Left ventricle myocardium inferior (tissue), 1 donor: ENCODE data around the gene SUFU. TPM values are rescaled to one million over a fixed set of nuclear protein-coding genes. Genes with fewer than 3 reads are reported as not detected.

Source experiments
- DNase-seq: peaks from one replicate; pipeline ENCODE4 v3.0.0-alpha.2; 2020
- H3K27ac ChIP-seq: fragments of 200-600 bp; replicated peaks from 2 replicates; pipeline ENCODE4 v1.8.0; 2021
- H3K27me3 ChIP-seq: fragments of 200-600 bp; 2 replicates; pipeline ENCODE4 v1.8.0; 2021; ENCODE audit warnings: low read depth
- H3K36me3 ChIP-seq: fragments of 200-600 bp; 2 replicates; pipeline ENCODE4 v1.8.0; 2021
- H3K4me1 ChIP-seq: fragments of 200-600 bp; 2 replicates; pipeline ENCODE4 v1.8.0; 2021
- H3K4me3 ChIP-seq: fragments of 200-600 bp; 2 replicates; pipeline ENCODE4 v1.8.0; 2021; ENCODE audit warnings: mild to moderate bottlenecking, moderate library complexity
- H3K9me3 ChIP-seq: fragments of 200-600 bp; replicated peaks from 2 replicates; pipeline ENCODE4 v1.8.0; 2021
- intact Hi-C: fragments of 100-400 bp; cut with micrococcal nuclease; formaldehyde crosslinking; loops from one replicate; pipeline ENCODE4 v1.11.0; 2022
- total RNA-seq: library from RNA; stranded (reverse); fragmentation: NEBNext Ultra II Directional; extraction: Animal tissue kit (Norgen Biotek cat#: 25700); gene quantifications from one replicate; pipeline ENCODE4 v1.2.1, GENCODE V29; 2021
- TF ChIP-seq, protein P1 (sequence below): fragments of 200-600 bp; IDR thresholded peaks from 2 replicates; pipeline ENCODE4 v1.8.0; 2021; ENCODE audit warnings: antibody characterized with exemption, mild to moderate bottlenecking, borderline replicate concordance
- donor health status: DM: no; HTN: yes; CAD: no; lungs with severe emphysema.

The SUFU gene
- total RNA-seq, 1 donor from 2014 or later: 7.9 TPM

DNA sequence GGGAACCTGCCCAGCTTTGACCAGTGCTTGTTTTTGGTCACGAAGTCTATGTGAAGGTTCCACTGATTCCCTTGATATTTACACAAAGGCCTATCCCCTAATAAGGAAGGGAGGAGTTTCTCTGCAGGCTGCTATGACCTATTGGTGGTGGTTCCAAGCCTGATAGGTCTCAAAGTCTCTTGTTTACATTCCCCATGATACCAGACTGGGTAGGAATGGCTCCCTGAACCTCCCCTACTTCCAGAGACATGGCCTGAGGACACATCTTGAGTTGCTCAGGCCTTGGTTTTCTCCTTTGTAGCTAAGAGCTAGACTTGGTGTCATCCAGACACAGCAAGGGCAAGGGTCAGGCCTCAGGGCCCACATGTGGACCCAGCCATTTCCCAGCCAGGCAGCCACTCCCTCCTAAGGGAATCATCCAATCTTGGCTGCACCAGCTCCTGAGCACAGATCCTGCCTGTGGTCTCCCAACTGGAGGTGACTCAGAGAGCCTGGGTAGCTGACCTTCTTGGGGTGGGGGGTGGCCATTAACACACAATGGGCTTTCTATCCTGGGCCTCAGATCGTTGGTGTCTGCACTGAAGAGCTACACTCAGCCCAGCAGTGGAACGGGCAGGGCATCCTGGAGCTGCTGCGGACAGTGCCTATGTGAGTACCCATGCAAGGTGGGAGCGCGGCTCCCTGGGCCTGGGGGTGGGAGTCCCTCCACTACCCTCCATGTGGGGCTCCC lies 89.5 kb downstream of the SUFU start:
- Histone ChIP-seq H3K36me3 (peaks cover 19% of the 10 kb centered on the region), H3K4me1 (peaks cover 31% of the 10 kb centered on the region), H3K9me3 (no peaks in the 10 kb centered on the region), H3K27me3 (no peaks in the 10 kb centered on the region), H3K27ac (no peak overlapping the region), H3K4me3 (no peak overlapping the region)
- DNase-seq: no peak
- TF ChIP-seq, protein P1, sequence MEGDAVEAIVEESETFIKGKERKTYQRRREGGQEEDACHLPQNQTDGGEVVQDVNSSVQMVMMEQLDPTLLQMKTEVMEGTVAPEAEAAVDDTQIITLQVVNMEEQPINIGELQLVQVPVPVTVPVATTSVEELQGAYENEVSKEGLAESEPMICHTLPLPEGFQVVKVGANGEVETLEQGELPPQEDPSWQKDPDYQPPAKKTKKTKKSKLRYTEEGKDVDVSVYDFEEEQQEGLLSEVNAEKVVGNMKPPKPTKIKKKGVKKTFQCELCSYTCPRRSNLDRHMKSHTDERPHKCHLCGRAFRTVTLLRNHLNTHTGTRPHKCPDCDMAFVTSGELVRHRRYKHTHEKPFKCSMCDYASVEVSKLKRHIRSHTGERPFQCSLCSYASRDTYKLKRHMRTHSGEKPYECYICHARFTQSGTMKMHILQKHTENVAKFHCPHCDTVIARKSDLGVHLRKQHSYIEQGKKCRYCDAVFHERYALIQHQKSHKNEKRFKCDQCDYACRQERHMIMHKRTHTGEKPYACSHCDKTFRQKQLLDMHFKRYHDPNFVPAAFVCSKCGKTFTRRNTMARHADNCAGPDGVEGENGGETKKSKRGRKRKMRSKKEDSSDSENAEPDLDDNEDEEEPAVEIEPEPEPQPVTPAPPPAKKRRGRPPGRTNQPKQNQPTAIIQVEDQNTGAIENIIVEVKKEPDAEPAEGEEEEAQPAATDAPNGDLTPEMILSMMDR: no peak
- intact Hi-C loops: no loop called here

DNA sequence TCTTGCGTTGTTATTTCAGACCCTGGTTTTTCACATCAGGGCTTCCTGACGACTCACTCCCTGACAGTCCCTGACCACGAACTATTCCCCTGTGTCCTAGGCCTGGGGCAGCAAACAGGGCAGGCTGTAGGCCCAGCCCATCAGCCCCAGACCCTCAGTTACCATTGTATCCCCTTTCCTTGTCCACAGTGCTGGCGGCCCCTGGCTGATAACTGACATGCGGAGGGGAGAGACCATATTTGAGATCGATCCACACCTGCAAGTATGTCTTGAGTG lies 90.0 kb downstream of the SUFU start:
- Histone ChIP-seq H3K36me3 (peaks cover 19% of the 10 kb centered on the region), H3K4me3 (no peak overlapping the region), H3K9me3 (no peaks in the 10 kb centered on the region), H3K27me3 (no peaks in the 10 kb centered on the region), H3K27ac (no peak overlapping the region), H3K4me1 (peaks cover 36% of the 10 kb centered on the region)
- TF ChIP-seq, protein P1: no peak
- intact Hi-C loops: no loop called here
- DNase-seq: no peak

DNA sequence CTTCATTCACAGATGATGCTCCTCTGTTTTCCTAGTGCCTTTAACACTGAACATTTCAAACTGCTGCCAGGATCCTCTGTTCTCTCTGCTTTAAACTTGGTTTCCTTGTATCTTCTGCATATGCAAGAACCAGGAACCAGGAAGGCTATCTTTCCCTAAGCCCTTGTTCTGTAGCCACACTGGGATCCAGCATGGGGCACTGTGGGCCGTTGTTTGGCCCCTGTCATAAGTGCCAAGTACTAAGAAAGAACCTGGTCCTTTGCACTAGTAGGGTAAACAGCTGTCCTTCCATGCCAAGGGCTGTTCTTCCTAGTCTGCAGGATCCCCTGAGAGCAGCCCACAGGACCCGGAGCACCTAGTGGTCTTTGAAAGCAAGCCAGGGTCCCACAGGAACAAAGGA lies 91.5 kb downstream of the SUFU start:
- Histone ChIP-seq H3K27me3 (no peaks in the 10 kb centered on the region), H3K36me3 (peaks cover 31% of the 10 kb centered on the region), H3K9me3 (no peaks in the 10 kb centered on the region), H3K4me3 (no peak overlapping the region), H3K27ac (peak overlapping the region; percentile 89), H3K4me1 (peaks cover 52% of the 10 kb centered on the region)
- TF ChIP-seq, protein P1: no peak
- intact Hi-C loops: no loop called here
- DNase-seq: no peak

DNA sequence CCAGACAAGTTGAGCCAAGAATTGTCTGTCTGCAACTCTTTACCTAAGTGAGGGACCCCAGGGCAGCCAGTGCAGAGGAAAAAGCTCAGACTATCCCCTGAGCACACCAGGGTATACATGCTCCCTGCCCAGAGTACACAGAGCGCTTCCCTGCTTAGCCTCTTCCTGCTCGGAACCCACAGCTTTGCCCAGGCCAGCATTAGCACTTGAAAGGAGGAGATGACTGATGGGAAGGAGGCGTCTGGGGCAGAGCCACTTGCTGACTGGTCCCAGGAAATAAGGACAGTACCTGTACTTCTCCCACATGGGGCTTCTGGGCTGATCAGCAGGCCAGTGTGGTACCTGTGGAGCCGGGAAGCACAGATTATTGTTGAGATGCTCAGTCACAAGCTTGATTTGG lies 92.1 kb downstream of the SUFU start:
- no peaks in the 10 kb centered on the region for H3K9me3 ChIP-seq
- no peaks in the 10 kb centered on the region for H3K27me3 ChIP-seq
- no peak overlapping the region for H3K4me3 ChIP-seq
- TF ChIP-seq, protein P1: no peak
- peaks cover 58% of the 10 kb centered on the region for H3K4me1 ChIP-seq
- intact Hi-C loops: no loop called here
- no peak for DNase-seq
- peak overlapping the region; percentile 89 for H3K27ac ChIP-seq
- peaks cover 31% of the 10 kb centered on the region for H3K36me3 ChIP-seq

- H3K27ac ChIP-seq: peak overlapping the region; percentile 89
- H3K9me3 ChIP-seq: no peaks in the 10 kb centered on the region
- no peaks in the 10 kb centered on the region for H3K27me3 ChIP-seq
- TF ChIP-seq, protein P1: peak; percentile 89
- peak; percentile 32 for DNase-seq
- peaks cover 64% of the 10 kb centered on the region for H3K4me1 ChIP-seq
- H3K4me3 ChIP-seq: peak overlapping the region; percentile 17
- H3K36me3 ChIP-seq: peaks cover 36% of the 10 kb centered on the region
- intact Hi-C loops: no loop called here
These were observed 92.8 kb downstream of the SUFU start for GRCh38 chr10:102596506-102596971.
